CD4-positive, alpha-beta T cell treated with Interleukin-15 for 1 hour (primary cell): ENCODE measurements around the gene SLC9A9.
A peak's percentile ranks its signal among the peaks of the same experiment; 100 is the strongest.

ENCODE experiments used
- DNase-seq: peaks from one replicate; pipeline ENCODE4 v3.0.0-alpha.2; 2020

The SLC9A9 gene

GRCh38 chr3:143840636-143841035 lies 7.6 kb downstream of the SLC9A9 start:
- no peak for DNase-seq

GRCh38 chr3:143839980-143840379 lies 8.3 kb downstream of the SLC9A9 start:
- no peak for DNase-seq

- DNase-seq = no peak
Measured at GRCh38 chr3:143837076-143837475, 11.2 kb downstream of the SLC9A9 start.

- DNase-seq = no peak
Measured at GRCh38 chr3:143835312-143835711, 13.0 kb downstream of the SLC9A9 start.

GRCh38 chr3:143832433-143832832 lies 15.8 kb downstream of the SLC9A9 start:
- DNase-seq = no peak

- DNase-seq = no peak
Measured at GRCh38 chr3:143831994-143832393, 16.3 kb downstream of the SLC9A9 start.

- no peak for DNase-seq
Measured at GRCh38 chr3:143831208-143831607, 17.1 kb downstream of the SLC9A9 start.

GRCh38 chr3:143830786-143831185 lies 17.5 kb downstream of the SLC9A9 start:
- DNase-seq = no peak

- DNase-seq = no peak
Measured at GRCh38 chr3:143830063-143830462, 18.2 kb downstream of the SLC9A9 start.

GRCh38 chr3:143827425-143827824 lies 20.8 kb downstream of the SLC9A9 start:
- DNase-seq = no peak

GRCh38 chr3:143826296-143826695 lies 22.0 kb downstream of the SLC9A9 start:
- peak; percentile 22 for DNase-seq

GRCh38 chr3:143825513-143825912 lies 22.8 kb downstream of the SLC9A9 start:
- no peak for DNase-seq

GRCh38 chr3:143824735-143825385 lies 23.4 kb downstream of the SLC9A9 start:
- no peak for DNase-seq

GRCh38 chr3:143822798-143823197 lies 25.5 kb downstream of the SLC9A9 start:
- DNase-seq = no peak

- no peak for DNase-seq
Measured at GRCh38 chr3:143822374-143822773, 25.9 kb downstream of the SLC9A9 start.

- no peak for DNase-seq
Measured at GRCh38 chr3:143821862-143822261, 26.4 kb downstream of the SLC9A9 start.

- no peak for DNase-seq
Measured at GRCh38 chr3:143820466-143821221, 27.6 kb downstream of the SLC9A9 start.

GRCh38 chr3:143819890-143820289 lies 28.4 kb downstream of the SLC9A9 start:
- no peak for DNase-seq

- peak; percentile 26 for DNase-seq
Measured at GRCh38 chr3:143814443-143814889, 33.8 kb downstream of the SLC9A9 start.

GRCh38 chr3:143812481-143812880 lies 35.8 kb downstream of the SLC9A9 start:
- no peak for DNase-seq

- no peak for DNase-seq
Measured at GRCh38 chr3:143811602-143812001, 36.7 kb downstream of the SLC9A9 start.

GRCh38 chr3:143810953-143811265 lies 37.4 kb downstream of the SLC9A9 start:
- DNase-seq = no peak

- DNase-seq = no peak
Measured at GRCh38 chr3:143810166-143810952, 37.9 kb downstream of the SLC9A9 start.

GRCh38 chr3:143809121-143809621 lies 39.1 kb downstream of the SLC9A9 start:
- DNase-seq = no peak
